SU-DHL-6 (cell line): Measurements from ENCODE around the gene WASHC4.

Experiments used
- EZH2phosphoT487 ChIP-seq: fragments of 200-600 bp; sonication (generic), shearing (Covaris generic); conservative IDR thresholded peaks from 2 replicates; pipeline ENCODE4 v1.6.1; 2018; ENCODE audit warnings: mild to moderate bottlenecking, antibody characterized with exemption, low read length, moderate library complexity, mixed read lengths
- TF ChIP-seq, protein P1 (sequence below): fragments of 200-600 bp; sonication (generic); IDR thresholded peaks from one replicate; pipeline ENCODE4 v1.5.1; 2017; ENCODE audit warnings: antibody characterized with exemption, mild to moderate bottlenecking, low read length, moderate library complexity; ENCODE audit not compliant: insufficient read depth, poor library complexity, severe bottlenecking

DNA sequence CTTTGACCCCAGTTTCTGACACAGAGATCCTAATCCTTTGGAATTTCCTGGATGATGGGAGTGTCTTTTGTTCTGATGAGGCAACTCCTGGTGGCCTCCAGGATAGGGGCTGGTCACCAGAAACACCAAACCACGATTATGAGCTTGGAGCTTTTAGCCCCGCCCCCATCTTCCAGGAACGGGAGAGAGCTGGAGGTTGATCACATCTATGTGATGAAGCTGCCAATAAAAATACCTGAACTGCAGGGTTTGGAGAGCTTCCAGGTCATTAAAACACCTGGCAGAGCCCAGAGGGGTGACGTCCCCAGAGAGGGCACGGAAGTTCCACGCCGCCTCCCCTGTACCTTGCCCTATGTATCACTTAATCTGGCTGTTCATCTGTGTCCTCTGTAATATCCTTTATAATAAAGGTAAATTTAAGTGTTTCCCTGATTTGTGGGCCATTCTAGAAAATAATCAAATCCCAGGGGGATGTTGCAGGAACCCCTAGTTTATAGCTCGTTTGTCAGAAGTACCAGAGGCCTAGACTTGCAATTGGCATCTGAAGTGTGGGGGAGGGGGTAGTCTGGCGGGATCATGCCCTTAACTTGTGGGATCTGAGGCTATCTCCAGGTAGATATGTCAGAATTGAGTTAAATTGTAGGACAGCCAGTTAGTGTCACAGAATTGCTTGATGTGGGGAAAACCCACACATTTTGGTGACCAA, 107.3 kb downstream of the WASHC4 start:
- TF ChIP-seq, protein P1, sequence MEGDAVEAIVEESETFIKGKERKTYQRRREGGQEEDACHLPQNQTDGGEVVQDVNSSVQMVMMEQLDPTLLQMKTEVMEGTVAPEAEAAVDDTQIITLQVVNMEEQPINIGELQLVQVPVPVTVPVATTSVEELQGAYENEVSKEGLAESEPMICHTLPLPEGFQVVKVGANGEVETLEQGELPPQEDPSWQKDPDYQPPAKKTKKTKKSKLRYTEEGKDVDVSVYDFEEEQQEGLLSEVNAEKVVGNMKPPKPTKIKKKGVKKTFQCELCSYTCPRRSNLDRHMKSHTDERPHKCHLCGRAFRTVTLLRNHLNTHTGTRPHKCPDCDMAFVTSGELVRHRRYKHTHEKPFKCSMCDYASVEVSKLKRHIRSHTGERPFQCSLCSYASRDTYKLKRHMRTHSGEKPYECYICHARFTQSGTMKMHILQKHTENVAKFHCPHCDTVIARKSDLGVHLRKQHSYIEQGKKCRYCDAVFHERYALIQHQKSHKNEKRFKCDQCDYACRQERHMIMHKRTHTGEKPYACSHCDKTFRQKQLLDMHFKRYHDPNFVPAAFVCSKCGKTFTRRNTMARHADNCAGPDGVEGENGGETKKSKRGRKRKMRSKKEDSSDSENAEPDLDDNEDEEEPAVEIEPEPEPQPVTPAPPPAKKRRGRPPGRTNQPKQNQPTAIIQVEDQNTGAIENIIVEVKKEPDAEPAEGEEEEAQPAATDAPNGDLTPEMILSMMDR: no peak
- no peak for TF ChIP-seq EZH2phosphoT487
